HEK293T (cell line): Measurements from ENCODE around the gene HOXD10.

Experiments used
- BHLHE40 ChIP-seq: fragments of 450-650 bp; IDR thresholded peaks from 2 replicates; pipeline ENCODE4 v1.6.1; 2016; ENCODE audit warnings: mild to moderate bottlenecking, moderate library complexity, borderline replicate concordance
- ELF4 ChIP-seq: fragments of 450-650 bp; IDR thresholded peaks from 2 replicates; pipeline ENCODE4 v1.6.1; 2017; ENCODE audit warnings: antibody characterized with exemption
- FOXA1 ChIP-seq: fragments of 450-650 bp; IDR thresholded peaks from 2 replicates; pipeline ENCODE4 v1.6.1; 2016; ENCODE audit warnings: mild to moderate bottlenecking
- FOXM1 ChIP-seq: fragments of 450-650 bp; IDR thresholded peaks from 2 replicates; pipeline ENCODE4 v1.6.1; 2017; ENCODE audit warnings: mild to moderate bottlenecking, borderline replicate concordance
- HDGF ChIP-seq: fragments of 450-650 bp; IDR thresholded peaks from 2 replicates; pipeline ENCODE4 v1.6.1; 2017; ENCODE audit warnings: antibody characterized with exemption, borderline replicate concordance
- LEF1 ChIP-seq: fragments of 450-650 bp; IDR thresholded peaks from 2 replicates; pipeline ENCODE4 v1.6.1; 2017; ENCODE audit warnings: mild to moderate bottlenecking, borderline replicate concordance
- NFRKB ChIP-seq: fragments of 450-650 bp; IDR thresholded peaks from 2 replicates; pipeline ENCODE4 v1.6.1; 2016; ENCODE audit warnings: mild to moderate bottlenecking, moderate library complexity
- SP1 ChIP-seq: fragments of 450-650 bp; IDR thresholded peaks from 2 replicates; pipeline ENCODE4 v1.6.1; 2017
- TARDBP ChIP-seq: fragments of 450-650 bp; IDR thresholded peaks from 2 replicates; pipeline ENCODE4 v1.6.1; 2016
- ZNF384 ChIP-seq: fragments of 450-650 bp; IDR thresholded peaks from 2 replicates; pipeline ENCODE4 v1.6.1; 2016
- TF ChIP-seq, protein P1 (sequence below): fragments of 450-650 bp; IDR thresholded peaks from 2 replicates; pipeline ENCODE4 v1.6.1; 2016

GRCh38 chr2:176166272-176166671, 49.7 kb downstream of the HOXD10 start:
- TF ChIP-seq SP1 (no peak), ELF4 (no peak), TARDBP (no peak), LEF1 (no peak), BHLHE40 (no peak), ZNF384 (no peak), NFRKB (no peak), HDGF (no peak), FOXA1 (no peak), FOXM1 (no peak)
- TF ChIP-seq, protein P1, sequence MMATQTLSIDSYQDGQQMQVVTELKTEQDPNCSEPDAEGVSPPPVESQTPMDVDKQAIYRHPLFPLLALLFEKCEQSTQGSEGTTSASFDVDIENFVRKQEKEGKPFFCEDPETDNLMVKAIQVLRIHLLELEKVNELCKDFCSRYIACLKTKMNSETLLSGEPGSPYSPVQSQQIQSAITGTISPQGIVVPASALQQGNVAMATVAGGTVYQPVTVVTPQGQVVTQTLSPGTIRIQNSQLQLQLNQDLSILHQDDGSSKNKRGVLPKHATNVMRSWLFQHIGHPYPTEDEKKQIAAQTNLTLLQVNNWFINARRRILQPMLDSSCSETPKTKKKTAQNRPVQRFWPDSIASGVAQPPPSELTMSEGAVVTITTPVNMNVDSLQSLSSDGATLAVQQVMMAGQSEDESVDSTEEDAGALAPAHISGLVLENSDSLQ, result no peak
